ENCODE data around the gene TSHZ2. TPM values are rescaled to one million over a fixed set of nuclear protein-coding genes. Genes with fewer than 3 reads are reported as not detected.

Gene TSHZ2
- total RNA-seq, 4 donors from 2014 or later = 1.0 to 3.5 (median 2.8) TPM

GRCh38 chr20:53077373-53078205, 105.4 kb downstream of the TSHZ2 start:
- H3K9me3 ChIP-seq = no peaks in the 10 kb centered on the region
- in situ Hi-C loops (cut with MboI; ENCODE audit: low sequenced_read_pairs in 4 of 4) = no loop called here
- no peaks in the 10 kb centered on the region for H3K36me3 ChIP-seq
- peaks cover 3 to 7% of the 10 kb centered on the region in 2 donors for H3K4me1 ChIP-seq
- H3K27me3 ChIP-seq = no peaks in the 10 kb centered on the region
- ATAC-seq (peak; percentile 51 to 56), DNase-seq (no peak)
- H3K4me3 ChIP-seq = no peak overlapping the region
- intact Hi-C loops (cut with DNase I; ENCODE audit: low total_unique reads) = no loop called here
- H3K27ac ChIP-seq = no peak overlapping the region
- no peak for TF ChIP-seq CTCF (IDR thresholded peaks at IDR 0.05 in 4 of 5, conservative IDR thresholded peaks at IDR 0.05 in 1 of 5)
- TF ChIP-seq POLR2A (IDR thresholded peaks at IDR 0.05) = no peak

- DNase-seq (no peak), ATAC-seq (no peak)
- Histone ChIP-seq H3K4me3 (no peak overlapping the region), H3K36me3 (no peaks in the 10 kb centered on the region), H3K27ac (no peak overlapping the region), H3K4me1 (peaks cover 3 to 7% of the 10 kb centered on the region in 2 donors), H3K27me3 (no peaks in the 10 kb centered on the region), H3K9me3 (no peaks in the 10 kb centered on the region)
- in situ Hi-C loops (cut with MboI; ENCODE audit: low sequenced_read_pairs in 4 of 4) = no loop called here
- TF ChIP-seq POLR2A (IDR thresholded peaks at IDR 0.05) = no peak
- no peak for TF ChIP-seq CTCF (IDR thresholded peaks at IDR 0.05 in 4 of 5, conservative IDR thresholded peaks at IDR 0.05 in 1 of 5)
- intact Hi-C loops (cut with DNase I; ENCODE audit: low total_unique reads) = no loop called here
Measured at GRCh38 chr20:53078761-53079160, 106.6 kb downstream of the TSHZ2 start.

GRCh38 chr20:53079261-53079691, 107.1 kb downstream of the TSHZ2 start:
- no peak for ATAC-seq
- in situ Hi-C loops (cut with MboI; ENCODE audit: low sequenced_read_pairs in 4 of 4) (no loop called here), intact Hi-C loops (cut with DNase I; ENCODE audit: low total_unique reads) (no loop called here)
- Histone ChIP-seq H3K27ac (no peak overlapping the region), H3K36me3 (no peaks in the 10 kb centered on the region), H3K27me3 (no peaks in the 10 kb centered on the region), H3K4me1 (peaks cover 3 to 7% of the 10 kb centered on the region in 2 donors), H3K9me3 (no peaks in the 10 kb centered on the region), H3K4me3 (no peak overlapping the region)
- TF ChIP-seq POLR2A (IDR thresholded peaks at IDR 0.05) (no peak), CTCF (IDR thresholded peaks at IDR 0.05 in 4 of 5, conservative IDR thresholded peaks at IDR 0.05 in 1 of 5) (no peak)
- DNase-seq = no peak

- intact Hi-C loops (cut with DNase I; ENCODE audit: low total_unique reads) (no loop called here), in situ Hi-C loops (cut with MboI; ENCODE audit: low sequenced_read_pairs in 4 of 4) (no loop called here)
- ATAC-seq = peak in 1 of 2 donors; percentile 33
- Histone ChIP-seq H3K36me3 (no peaks in the 10 kb centered on the region), H3K4me3 (no peak overlapping the region), H3K9me3 (no peaks in the 10 kb centered on the region), H3K27ac (peak overlapping the region in 1 of 4 donors; percentile 30), H3K27me3 (no peaks in the 10 kb centered on the region), H3K4me1 (peaks cover 3 to 7% of the 10 kb centered on the region in 2 donors)
- TF ChIP-seq POLR2A (IDR thresholded peaks at IDR 0.05) (no peak), CTCF (IDR thresholded peaks at IDR 0.05 in 4 of 5, conservative IDR thresholded peaks at IDR 0.05 in 1 of 5) (no peak)
- DNase-seq = no peak
Measured at GRCh38 chr20:53079828-53080686, 107.9 kb downstream of the TSHZ2 start.
